ENCODE data around the gene ZNF608.

ZNF608 gene

GRCh38 chr5:124736805-124737188 is 9.6 kb downstream of the ZNF608 start:
- no peak overlapping the region for H3K4me3 ChIP-seq (replicated peaks; ENCODE audit: insufficient read depth, low read length)
- no peak for DNase-seq (ENCODE audit: low read depth in 1 of 2, low spot score in 1 of 2)
- TF ChIP-seq GABPA (IDR thresholded peaks at IDR 0.05; ENCODE audit: low read depth) (no peak), POLR2AphosphoS5 (IDR thresholded peaks at IDR 0.05; ENCODE audit: low read depth) (no peak), SPI1 (IDR thresholded peaks at IDR 0.05; ENCODE audit: borderline replicate concordance, low read depth) (no peak), CTCF (IDR thresholded peaks at IDR 0.05; ENCODE audit: insufficient read depth, low read length) (no peak), REST (IDR thresholded peaks at IDR 0.05; ENCODE audit: insufficient replicate concordance, low read depth) (no peak)
- no peaks in the 10 kb centered on the region for H3K27me3 ChIP-seq (ENCODE audit: insufficient read depth, poor library complexity, severe bottlenecking)
- H3K27ac ChIP-seq (replicated peaks), result no peak overlapping the region

- Histone ChIP-seq H3K27ac (replicated peaks) (no peak overlapping the region), H3K27me3 (ENCODE audit: insufficient read depth, poor library complexity, severe bottlenecking) (no peaks in the 10 kb centered on the region), H3K4me3 (replicated peaks; ENCODE audit: insufficient read depth, low read length) (no peak overlapping the region)
- TF ChIP-seq POLR2AphosphoS5 (IDR thresholded peaks at IDR 0.05; ENCODE audit: low read depth) (no peak), CTCF (IDR thresholded peaks at IDR 0.05; ENCODE audit: insufficient read depth, low read length) (no peak), REST (IDR thresholded peaks at IDR 0.05; ENCODE audit: insufficient replicate concordance, low read depth) (no peak), GABPA (IDR thresholded peaks at IDR 0.05; ENCODE audit: low read depth) (no peak), SPI1 (IDR thresholded peaks at IDR 0.05; ENCODE audit: borderline replicate concordance, low read depth) (no peak)
- DNase-seq (ENCODE audit: low read depth in 1 of 2, low spot score in 1 of 2), result no peak
Observed at GRCh38 chr5:124736082-124736804, 10.2 kb downstream of the ZNF608 start.

- H3K27me3 ChIP-seq (ENCODE audit: insufficient read depth, poor library complexity, severe bottlenecking), result no peaks in the 10 kb centered on the region
- H3K27ac ChIP-seq (replicated peaks), result no peak overlapping the region
- no peak for DNase-seq (ENCODE audit: low read depth in 1 of 2, low spot score in 1 of 2)
- H3K4me3 ChIP-seq (replicated peaks; ENCODE audit: insufficient read depth, low read length), result no peak overlapping the region
- no peak for TF ChIP-seq CTCF (IDR thresholded peaks at IDR 0.05; ENCODE audit: insufficient read depth, low read length)
- TF ChIP-seq REST (IDR thresholded peaks at IDR 0.05; ENCODE audit: insufficient replicate concordance, low read depth), result no peak
- TF ChIP-seq GABPA (IDR thresholded peaks at IDR 0.05; ENCODE audit: low read depth), result no peak
- no peak for TF ChIP-seq SPI1 (IDR thresholded peaks at IDR 0.05; ENCODE audit: borderline replicate concordance, low read depth)
- TF ChIP-seq POLR2AphosphoS5 (IDR thresholded peaks at IDR 0.05; ENCODE audit: low read depth), result no peak
Observed at GRCh38 chr5:124735169-124735858, 11.1 kb downstream of the ZNF608 start.

Measured in HL-60 (cell line).